Pons (tissue), 1 donor: ENCODE data around the gene HNRNPA1L2.
"Not testable (repeated sequence)": the region's sequence is repeated elsewhere in the genome, so short reads cannot be mapped to it uniquely, and the experiment has no call there.

Experiments used
- DNase-seq: peaks from one replicate; pipeline ENCODE4 v3.0.0-alpha.2; 2016; ENCODE audit warnings: low spot score

HNRNPA1L2 gene

DNA sequence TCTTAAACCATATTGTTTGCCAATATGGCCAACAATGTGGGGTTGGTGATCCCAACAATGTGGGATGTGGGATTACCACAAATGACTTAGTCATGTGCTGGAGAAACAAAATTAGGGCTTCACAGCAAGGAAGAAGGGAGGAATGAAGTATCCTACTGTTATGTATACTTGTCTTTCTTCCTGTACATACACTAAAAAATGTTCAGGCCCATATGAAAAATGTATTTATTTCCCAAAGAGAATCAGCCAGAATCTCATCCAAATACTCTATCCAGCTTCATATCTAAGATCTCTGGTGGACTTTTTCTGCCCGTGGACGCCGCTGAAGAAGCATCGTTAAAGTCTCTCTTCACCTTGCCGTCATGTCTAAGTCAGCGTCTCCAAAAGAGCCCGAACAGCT lies at the start of gene HNRNPA1L2:
TSS of gene HNRNPA1L2 (plus strand) at position 301 of the 400 bp plus-strand sequence. CDS start at position 363, 62 bp downstream.
- DNase-seq, result no peak

DNA sequence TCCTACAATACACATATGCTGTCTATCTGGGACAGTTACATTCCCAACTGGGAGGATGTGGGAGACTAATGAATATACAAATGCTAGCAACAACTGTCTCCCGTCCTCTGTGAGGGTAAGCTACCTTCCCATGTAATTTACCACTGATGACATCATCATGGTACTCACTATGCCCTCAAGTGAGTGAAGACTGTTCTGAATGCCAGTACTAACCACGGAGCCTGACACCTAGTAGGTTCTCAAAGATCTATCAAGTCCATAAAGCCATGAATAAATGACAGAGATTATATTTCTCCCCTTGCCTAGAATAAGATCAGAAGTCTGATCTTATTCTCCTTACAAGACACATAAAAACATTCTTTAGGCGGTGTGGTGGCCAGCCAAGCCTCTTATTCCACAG lies 49.1 kb upstream of the HNRNPA1L2 start:
- DNase-seq, result not testable (repeated sequence)

DNA sequence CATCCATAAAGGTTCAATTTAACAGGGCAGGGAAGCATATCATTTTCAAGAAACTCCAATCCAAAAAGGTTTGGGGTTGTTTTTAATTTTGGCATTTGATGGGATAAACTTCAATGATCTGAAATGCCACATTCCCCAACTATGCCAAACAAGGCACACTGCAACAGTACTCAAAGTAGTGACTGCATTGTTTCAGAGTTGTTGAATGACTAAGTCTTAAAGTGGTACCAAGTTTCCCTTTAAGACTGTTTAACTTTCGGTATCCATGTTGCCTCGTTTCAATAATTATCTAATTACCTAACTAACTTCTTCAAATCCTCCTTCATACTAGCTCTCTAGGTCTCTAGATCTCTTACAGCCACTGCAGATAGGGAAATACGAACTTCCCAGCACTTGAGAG lies 48.4 kb upstream of the HNRNPA1L2 start:
- DNase-seq, result not testable (repeated sequence)

DNA sequence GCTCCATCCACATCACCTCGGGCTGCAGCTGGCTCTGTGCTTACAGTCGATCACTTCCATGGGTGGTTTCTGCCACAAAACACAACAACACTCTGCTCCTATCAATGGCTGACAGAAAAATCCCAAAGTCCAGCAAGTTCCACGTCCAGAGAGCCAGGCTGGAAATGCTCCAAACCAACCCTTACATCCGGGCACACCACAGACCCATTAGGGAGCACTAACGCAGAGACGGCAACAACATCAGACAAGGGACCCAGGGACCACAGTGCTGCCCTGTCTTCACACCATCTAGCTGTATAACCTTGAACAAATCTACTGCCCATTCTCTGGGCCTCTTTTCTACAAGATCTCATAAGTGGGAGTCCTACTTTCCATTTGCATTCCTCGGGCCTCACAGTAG lies 47.9 kb upstream of the HNRNPA1L2 start:
- not testable (repeated sequence) for DNase-seq

DNA sequence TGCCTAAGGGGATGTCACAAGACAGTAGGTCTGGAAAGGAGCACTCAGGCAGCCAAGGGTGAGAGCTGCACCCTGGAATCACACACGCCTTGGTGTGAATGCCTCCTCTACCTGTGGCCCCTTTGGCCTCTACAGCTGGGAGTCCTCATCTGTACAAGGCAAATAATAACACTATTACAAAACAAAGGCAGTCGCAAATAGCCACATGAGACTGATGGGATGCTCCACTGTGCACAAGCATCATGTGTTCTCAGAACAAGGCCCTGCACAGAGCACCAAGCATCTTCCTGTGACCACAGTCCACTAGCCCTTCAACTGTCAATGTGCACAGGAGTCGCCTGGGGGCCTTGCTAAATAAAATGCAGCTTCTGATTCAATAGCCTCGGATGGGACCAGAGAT lies 44.6 kb upstream of the HNRNPA1L2 start:
- no peak for DNase-seq

DNA sequence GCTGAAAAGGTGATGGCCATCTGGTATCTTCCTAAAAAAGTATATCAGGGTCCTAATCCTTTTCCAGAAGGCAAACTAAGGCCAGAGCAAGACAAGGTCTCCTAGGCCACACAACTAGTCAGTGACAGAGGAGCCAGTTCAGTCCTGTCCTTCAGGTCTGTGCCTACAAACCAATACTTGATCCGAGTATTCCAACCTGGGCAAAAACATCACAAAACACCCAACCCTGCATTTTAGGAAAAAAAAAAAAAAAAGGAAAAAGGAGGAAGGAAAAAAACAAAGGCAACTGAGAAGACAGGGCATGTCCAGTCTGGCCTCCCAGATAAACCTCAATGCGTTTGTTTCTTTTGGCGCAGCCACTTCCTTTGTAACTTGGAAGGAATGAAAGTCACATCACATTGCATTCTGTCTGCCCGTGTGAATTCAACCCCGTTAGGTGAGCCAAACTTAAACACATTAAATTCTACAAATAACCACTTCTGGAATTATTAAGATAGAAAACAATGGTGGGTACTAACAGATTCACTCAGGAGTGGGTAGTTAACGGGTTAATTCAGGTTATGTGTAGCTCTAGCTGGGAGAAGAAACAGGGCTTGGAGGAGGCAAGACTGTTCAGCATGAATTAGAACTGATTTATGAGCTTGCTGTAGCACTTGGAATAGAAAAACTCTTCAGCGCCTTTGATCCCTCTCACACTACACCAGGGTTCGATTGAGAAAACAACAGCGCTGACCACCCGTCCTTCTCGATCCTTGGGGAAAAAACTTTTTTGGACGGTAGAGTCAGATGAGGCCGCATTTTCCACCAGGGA lies 43.0 kb upstream of the HNRNPA1L2 start:
- no peak for DNase-seq

DNA sequence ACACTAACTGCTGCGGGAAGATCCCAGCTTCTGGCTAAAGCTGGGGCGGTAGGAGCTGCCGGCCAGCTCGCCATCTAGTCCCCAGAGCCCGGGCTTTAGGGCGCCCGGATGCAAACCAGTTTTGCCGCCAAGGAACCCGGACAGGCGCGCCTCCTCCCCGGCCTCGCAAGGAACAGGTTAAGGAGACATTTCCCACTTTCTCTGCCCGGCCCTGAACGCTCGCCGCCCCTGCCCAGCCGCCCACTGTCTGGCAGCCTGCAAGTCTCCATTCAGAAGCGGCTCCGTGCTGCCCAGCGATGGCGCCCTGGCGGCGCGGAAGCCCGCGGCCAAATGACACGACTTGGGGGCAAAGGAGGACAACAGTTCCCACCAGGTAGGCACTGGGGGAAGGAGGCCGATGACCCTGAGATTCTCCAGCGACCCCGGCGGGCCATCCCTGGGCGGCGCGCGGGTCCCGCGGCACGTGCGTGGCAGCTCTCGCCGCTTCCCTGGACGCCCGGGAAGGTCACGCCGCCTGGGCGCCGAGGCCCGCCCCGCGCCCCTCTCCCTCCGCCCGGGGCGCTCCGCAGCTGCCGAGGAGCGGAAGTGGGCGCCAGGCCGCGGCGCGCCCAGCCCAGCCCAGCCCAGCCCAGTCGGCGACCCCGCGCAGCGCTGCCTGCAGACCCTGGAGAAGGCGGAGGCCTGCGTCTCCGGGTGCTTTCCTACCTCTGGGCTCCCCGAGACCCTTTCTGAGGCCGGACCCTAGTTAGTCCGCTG lies 42.2 kb upstream of the HNRNPA1L2 start:
- DNase-seq, result no peak

DNA sequence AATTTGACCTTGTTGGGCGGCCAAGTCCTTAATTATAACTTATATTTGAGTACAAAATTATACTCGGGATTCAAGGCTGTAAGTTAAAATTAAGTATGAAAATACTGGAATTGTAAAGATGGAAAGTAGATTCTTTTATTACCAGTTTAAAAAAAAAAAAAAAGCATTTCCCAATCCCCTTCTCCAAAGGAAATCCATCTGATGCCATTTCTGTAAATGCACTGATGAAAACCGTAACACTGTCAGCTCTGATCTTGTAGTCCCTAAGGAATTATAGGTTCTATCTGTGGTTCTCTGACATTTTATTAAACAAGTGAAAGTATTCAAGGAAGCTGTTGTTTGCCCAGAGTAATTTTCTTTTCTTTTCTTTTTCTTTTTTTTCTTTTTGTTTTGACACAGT lies 41.6 kb upstream of the HNRNPA1L2 start:
- no peak for DNase-seq

DNA sequence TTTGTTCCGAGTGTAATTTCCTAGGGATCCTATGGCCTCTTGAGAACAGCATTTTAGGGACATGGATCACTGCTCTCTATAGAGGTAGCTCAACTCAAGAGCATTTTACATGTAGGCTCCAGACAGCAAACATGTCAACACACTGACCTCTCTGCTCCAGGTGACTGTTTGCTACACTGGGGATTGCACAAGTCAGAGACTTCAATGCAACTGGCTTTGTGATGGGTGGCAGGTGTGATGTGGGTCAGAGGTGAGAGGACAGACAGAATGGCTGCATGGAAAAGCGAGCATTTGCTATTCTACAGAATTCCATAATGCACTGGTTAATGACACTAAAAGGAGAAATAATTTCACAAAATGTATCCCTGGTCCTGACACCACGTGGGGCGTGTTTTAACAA lies 38.9 kb upstream of the HNRNPA1L2 start:
- DNase-seq, result not testable (repeated sequence)

DNA sequence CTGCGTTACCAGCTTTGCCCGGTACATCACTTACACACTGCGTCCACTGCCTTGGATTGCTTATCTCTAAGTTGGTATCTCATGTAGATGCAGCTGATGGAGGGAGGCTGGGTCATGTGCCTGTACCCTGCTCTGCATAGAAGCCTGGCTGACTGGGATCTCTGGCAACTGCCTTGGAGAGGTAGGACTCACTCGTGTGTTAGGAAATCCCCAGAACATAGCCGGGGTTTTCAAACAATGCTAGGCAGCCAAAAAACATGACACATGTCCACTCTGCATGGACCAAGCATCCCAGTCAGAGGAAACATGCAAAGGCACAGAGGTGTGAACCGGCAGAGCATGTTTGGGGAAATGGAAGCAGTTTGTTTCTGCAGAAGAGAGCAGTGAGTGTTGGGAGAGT lies 36.1 kb upstream of the HNRNPA1L2 start:
- DNase-seq, result not testable (repeated sequence)

DNA sequence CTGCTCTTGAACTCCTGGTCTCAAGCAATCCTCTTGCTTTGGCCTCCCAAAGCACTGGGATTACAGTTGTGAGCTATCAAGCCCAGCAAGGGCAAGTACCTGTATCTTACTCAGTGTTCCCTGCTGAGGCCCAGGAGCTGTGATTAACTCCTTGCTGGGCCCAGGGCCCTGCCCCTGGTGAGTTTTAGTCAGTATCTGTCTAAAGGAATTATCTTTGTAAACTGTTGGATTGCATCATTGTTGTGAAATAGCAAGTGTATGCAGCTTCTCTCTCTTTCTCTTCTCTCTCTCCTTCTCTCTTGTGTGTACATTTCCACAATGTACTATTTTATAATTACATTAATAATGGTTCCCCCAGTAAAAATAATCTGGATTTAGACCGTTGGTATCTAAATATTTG lies 35.4 kb upstream of the HNRNPA1L2 start:
- not testable (repeated sequence) for DNase-seq

DNA sequence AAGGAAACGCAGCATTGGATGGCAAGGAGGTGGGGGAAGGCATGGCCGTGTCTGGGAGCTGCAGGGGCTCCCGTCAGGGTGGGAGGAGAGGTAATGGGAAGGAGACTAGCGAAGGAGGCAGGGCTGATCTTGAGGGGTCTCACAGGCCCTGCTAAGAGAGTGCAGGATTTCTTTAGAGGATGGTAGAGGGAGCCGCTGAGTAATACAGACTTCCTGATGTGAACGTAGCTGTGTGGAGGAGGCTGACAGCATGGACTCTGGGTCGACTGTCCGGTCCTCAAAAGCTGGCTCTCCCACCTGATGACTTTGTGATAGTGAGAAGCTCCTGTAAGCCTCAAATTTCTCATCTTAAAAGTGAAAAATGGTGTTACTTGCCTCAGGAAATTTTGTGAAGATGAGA lies 34.0 kb upstream of the HNRNPA1L2 start:
- not testable (repeated sequence) for DNase-seq

DNA sequence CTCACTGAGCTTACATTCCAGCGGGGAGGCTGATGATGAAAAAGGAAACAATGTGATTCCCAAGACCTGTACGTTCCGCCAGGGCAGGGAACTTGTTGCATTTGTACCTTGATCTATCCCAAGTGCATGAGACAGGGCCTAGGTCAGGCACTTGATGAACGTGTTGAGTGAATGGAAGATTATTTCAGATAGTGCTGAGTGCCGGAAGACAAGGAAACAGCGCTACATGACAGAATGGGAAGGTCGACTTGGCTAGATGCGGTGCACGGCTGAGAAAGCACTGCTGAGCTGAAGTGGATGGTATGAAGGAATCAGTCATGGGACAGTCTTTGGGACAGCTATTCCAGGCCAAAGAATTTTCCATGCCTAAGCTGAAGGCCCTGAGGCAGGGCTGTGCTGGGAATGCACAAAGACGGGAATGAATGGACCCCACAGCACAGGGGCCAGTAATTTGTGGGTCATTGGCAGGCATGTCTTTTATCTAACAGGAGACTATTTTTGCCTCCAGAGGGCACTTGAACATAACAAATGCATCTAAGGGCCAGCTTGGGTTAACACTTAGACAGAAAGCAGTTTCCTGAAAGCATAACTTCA lies 33.1 kb upstream of the HNRNPA1L2 start:
- peak; percentile 81 for DNase-seq

DNA sequence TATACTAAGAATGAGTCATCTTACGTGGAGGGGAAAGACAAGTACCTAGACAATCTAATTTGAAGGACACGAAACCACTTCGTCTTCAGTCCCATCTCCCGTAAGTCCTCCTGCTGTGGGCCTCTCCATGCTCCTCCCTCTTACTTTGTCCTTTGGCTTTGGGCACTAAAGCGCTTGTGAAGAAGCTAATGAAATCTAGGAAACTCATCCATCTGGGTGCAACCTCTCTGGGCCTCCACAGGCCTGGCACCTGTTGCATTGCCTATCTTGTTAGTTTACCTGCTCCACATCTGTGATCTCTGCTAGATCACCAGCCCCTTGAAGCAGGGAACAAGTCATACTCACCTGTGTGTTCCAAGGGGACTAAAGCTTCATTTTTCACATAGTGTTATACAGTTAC lies 32.1 kb upstream of the HNRNPA1L2 start:
- not testable (repeated sequence) for DNase-seq

DNA sequence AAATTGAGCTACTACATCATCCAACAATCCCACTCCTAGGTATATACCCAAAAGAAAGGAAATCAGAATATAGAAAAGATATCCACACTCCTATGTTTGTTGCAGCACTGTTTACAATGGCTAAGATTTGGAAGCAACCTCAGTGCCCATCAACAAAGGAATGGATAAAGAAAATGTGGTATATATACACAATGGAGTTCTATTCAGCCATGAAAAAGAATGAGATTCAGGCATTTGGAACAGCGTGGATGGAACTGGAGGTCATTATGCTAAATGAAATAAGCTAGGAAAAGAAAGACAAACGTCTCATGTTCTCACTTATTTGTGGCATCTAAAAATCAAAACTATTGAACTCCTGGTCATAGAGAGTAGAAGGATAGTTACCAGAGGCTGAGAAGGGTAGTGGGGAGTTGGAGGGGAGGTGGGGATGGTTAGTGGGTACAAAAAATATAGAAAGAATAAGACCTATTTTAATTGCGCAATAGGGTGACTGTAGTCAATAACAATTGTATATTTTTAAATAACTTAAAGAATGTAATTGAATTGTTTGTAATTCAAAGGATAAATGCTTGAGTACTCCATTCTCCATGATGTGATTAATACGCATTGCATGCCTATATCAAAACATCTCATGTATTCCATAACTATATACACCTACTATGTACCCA lies 27.0 kb upstream of the HNRNPA1L2 start:
- no peak for DNase-seq

DNA sequence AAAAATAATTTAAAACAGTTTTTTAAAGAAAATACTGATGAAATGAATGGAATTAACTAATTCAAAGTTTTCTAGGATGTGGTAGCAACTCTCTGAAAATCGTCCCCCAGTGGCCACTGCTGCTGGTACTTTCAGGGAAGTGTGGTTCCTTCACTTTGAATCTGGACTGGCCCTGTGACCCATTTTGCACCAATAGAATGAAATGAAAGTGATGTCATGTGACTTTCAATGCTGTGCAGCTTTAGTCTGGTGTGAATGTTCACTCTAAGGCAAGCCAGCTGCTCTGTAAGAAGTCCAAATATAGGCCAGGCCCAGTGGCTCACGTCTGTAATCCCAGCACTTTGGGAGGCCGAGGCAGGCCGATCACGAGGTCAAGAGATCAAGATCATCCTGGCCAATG lies 26.4 kb upstream of the HNRNPA1L2 start:
- no peak for DNase-seq

DNA sequence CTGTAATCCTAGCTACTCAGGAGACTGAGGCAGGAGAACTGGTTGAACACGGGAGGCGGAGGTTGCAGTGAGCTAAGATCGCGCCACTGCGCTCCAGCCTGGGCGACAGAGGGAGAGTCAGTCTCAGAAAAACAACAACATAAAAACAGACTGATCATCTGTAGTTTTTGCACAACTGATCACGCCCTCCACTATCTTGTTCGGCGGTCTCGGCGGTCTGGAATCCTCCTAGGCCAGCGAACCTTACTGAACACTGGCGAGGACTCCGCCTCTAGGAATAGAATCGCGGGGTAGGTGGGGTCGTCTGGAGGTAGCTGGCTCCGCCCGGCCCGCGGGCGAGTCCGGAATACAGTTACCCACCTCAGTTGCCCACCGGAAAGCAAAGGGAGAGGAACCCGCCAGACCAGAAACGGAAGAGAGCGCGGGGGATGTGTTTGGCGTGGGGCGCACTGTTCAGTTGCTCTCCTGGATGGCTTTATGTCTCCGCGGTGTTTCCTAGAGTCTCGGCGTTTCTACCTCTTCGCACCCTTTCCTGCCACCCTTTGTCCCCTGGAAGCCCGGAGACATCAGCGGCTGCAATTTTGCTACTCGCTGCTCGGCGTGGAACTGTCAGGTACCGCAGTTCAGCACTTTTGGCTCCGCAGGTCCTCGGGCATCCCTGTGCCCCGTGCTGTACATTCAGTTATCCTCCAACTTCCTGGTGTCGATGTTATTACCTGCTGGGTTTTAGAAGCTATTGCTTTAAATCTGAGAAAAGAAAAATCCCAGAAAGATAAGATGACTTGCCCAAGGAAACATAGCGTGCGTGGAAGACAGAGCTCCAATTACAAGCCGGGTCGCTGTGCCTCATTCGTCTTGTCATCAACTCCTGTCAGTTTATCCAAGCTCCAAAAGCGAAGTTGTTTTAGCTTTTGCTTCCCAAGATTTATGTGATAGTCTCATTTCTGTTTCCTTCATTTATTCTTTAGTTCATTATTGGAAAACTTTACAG lies 24.9 kb upstream of the HNRNPA1L2 start:
- DNase-seq, result peak; percentile 61

DNA sequence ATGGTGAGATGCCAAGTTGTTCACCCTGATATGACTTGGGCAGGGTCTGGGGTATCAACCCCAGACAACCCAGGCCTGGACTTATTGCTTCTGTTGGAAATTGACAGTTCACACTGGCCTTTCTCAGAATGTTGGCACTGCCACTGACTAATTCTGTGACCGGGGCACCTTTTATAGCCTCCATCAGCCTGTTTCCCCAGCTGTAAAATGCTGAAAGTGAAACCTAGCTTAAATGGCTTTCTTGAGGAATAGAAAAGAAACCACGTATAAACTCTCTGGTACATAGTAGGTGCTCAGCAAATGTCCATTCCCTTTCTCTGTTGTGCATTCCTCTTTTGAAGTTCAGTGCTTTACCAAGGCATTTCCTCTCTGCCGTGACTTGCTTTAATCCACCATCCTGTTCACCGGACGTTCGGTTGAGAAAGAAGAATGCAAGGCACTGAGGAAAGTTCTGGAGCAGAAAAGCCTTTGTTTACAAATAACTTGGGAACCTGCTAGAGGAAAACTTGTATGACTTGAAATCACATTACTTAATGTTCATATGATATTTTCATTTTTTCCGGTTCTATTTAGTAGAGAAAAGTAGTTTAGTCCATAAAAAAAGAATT lies 11.0 kb upstream of the HNRNPA1L2 start:
- DNase-seq, result not testable (repeated sequence)

DNA sequence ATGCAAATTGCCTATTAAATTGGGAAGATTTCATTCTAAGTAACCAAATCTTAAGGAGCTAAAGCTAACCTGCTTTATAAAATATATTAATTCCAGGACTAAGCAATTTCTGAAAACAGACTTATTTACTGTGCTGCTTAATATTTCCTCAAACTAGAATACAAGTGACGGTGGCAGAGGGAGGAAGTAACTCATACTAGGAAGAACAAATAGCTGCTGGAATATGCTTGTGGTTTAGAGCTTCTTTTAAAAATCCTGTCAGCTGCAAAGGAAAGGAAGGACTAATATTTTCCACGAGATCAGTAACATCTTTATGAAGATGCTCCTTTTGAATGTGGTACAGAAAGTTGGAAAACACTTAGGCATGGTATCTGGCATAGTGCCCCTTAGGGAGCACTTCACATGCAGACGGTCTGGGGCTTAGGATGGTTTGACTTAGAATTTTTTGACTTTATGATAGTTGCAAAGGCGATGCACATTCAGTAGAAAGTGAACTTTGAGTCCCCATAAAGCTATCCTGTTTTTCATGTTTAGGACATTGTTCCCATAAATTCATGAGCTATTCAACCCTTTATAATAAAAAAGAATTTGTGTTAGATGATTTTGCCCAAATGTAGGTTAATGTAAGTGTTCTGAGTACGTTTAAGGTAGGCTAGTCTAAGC lies 3.4 kb upstream of the HNRNPA1L2 start:
- DNase-seq, result no peak

DNA sequence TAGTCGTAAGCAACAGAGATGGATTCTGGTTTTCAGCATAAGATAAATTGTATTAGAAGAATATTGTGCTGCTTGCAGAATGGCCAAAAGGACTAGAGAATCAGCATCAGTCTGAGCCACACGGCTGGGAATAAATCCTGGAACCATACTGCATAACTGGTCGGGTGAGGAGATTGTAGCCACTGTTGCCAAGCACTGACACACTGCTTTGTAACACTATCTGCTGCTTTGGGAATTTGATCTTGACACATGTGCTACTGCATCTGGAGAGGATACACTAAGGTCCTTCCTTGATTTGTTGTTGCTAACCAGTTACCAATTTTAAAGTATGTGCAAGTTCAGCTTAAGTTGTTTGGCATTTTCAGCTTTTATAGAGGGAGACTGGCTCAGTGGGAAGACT lies 1.9 kb downstream of the HNRNPA1L2 start:
- no peak for DNase-seq
